Left hindlimb (tissue), 1 donor: Measurements from ENCODE around the gene LIN7C.
A peak's percentile ranks its signal among the peaks of the same experiment; 100 is the strongest.
"Not testable (repeated sequence)": the region's sequence is repeated elsewhere in the genome, so short reads cannot be mapped to it uniquely, and the experiment has no call there.

Source experiments
- DNase-seq: peaks from one replicate; pipeline ENCODE4 v3.0.0-alpha.2; 2018

The LIN7C gene, protein sequence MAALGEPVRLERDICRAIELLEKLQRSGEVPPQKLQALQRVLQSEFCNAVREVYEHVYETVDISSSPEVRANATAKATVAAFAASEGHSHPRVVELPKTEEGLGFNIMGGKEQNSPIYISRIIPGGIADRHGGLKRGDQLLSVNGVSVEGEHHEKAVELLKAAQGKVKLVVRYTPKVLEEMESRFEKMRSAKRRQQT

GRCh38 chr11:27506200-27507182, at the start of gene LIN7C:
LIN7C (minus strand) TSS chr11:27506769; CDS start chr11:27506752, 17 bp downstream.
- peak; percentile 98 for DNase-seq

DNA sequence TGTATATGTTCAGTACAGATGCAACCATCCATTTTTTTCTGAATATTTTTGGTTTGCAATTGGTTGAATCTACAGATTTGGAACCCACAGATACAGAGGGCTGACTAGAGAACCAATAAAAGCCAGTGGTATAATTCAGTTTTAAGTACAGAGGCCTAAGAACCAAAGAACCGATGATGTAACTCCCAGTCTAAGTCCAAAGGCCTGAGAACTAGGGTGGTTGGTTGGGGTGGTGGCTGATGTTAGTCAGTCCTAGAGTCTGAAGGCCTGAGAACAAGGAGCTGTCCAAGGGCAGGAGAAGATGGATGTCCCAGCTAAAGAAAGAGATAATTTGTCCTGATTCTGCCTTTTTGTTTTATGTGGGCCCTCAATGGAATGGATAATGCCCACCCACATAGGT, 48.7 kb upstream of the LIN7C start:
- no peak for DNase-seq

DNA sequence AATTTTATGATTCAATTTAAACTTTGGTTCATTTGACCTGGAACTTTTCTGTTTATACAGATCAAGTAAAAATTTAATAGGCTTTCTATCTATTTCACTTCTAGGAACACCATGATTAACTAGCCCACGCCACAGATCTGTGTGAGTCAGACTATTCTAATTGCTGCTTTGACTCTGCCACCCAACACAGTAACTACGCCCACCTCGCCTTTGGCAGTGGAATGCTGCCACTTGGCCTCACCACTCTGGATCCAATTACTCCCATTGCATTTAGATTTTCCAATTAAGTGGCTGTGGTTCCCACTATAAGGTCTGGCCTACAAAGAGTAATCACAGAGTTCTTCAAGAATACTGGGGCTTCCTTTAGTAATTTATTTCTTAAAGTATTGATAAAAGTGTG, 46.6 kb upstream of the LIN7C start:
- DNase-seq = no peak

GRCh38 chr11:27552341-27552740, 45.8 kb upstream of the LIN7C start:
- no peak for DNase-seq

DNA sequence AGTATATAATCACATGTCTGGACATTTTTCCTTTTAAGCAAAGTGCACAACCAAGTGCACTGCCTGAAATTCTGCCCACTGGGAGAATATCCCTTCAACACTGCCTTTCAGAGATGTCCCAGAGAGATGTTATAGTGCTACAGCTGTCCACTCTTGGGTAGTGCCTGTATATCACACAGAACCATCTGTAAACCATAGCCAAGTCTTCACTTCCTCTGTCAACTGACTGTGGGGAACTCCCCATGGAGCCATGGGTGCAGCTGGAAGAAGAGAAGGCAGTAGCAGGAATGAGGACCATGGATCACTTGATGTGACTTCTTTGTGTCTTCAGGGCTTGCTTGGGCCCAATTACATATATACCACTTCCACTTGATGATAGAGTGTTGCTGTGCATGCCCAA, 44.6 kb upstream of the LIN7C start:
- DNase-seq = no peak

GRCh38 chr11:27545946-27546345, 39.4 kb upstream of the LIN7C start:
- DNase-seq = no peak

DNA sequence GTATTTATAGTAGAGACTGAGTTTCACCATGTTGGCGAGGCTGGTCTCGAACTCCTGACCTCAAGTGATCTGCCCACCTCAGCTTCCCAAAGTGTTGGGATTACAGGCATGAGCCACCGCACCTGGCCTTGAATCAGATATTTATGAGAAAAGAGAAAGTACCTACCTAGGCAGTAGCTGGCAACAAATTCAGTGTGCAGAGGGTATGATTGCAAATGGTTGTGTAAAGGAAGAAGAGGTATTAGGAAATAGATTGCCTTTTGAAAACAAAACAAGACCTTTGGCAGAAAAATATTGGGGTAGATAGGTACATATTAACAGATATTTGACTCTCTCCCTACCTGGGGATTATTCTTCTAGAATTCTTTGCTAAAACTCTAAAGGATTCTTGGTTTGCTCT, 38.5 kb upstream of the LIN7C start:
- DNase-seq = no peak

- no peak for DNase-seq
These were observed 35.2 kb upstream of the LIN7C start for GRCh38 chr11:27541790-27542189.

GRCh38 chr11:27540051-27540450, 33.5 kb upstream of the LIN7C start:
- no peak for DNase-seq

DNA sequence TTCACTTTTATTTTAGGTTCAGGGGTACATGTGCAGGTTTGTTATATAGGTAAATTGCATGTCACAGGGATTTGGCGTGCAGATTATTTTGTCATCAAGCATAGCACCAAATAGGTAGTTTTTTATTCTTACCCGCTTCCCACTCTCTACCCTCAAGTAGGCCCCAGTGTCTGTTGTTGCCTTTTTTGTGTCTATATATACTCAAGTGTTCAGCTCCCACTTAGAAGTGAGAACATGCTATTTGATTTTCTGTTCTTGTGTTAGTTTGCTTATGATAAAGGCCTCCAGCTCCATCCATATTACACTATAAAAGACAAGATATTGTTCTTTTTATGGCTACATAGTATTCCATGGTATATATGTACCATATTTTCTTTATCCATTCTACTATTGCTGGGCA, 28.5 kb upstream of the LIN7C start:
- no peak for DNase-seq

DNA sequence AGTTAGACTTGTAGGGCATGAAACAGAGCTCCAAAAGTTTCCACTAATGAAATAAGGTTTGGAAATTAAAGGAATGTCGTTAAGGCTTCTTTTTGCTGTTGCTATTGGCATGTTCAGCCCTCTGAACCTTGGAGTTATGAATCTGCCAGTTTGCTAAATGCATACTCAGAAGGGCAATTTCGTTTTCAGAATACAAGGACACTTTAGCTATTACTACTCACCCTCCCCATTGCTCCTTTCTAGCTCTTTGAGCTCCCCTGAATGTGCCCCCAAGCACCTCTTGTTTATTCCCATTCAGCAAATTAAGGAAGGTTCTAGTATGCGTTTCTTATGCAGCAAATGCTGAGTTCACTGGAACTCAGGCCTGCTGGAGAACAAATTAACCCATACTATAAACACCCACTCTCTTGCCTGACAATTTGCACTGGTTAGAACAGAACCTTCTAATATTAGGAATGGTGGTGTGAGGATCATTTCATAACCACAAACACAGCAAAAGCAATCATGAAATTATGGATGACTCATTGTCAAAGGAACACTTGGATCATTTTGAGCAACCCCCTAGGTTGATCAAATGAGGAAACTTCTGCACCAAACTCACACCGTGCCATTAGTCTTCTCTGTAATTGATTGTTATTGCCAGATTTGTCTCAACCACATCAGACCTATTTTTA, 26.2 kb upstream of the LIN7C start:
- DNase-seq = no peak

DNA sequence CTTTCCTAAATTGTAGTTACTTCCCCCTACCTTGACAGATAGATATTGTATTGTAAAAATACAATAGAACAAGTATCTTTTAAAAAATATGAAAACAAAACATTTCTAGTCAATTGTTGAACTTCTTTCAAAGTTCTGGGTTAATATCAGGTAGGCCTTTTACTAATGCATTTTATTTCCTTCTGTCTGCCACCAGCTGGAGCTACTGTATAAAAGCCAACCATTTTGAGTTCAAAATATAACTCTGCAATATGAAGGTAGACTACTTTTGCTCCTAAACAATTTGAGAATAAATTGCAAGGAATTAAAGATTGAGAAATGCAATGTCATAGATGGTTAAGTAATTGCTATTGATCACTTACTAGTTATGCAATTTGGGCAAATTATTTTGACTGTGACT, 22.1 kb upstream of the LIN7C start:
- no peak for DNase-seq

GRCh38 chr11:27526535-27526934, 20.0 kb upstream of the LIN7C start:
- no peak for DNase-seq

- DNase-seq = no peak
These were observed 19.4 kb upstream of the LIN7C start for GRCh38 chr11:27525824-27526516.

GRCh38 chr11:27524155-27524554, 17.6 kb upstream of the LIN7C start:
- no peak for DNase-seq

- DNase-seq = no peak
These were observed 13.7 kb upstream of the LIN7C start for GRCh38 chr11:27520226-27520625.

GRCh38 chr11:27518518-27518917, 11.9 kb upstream of the LIN7C start:
- DNase-seq = no peak

DNA sequence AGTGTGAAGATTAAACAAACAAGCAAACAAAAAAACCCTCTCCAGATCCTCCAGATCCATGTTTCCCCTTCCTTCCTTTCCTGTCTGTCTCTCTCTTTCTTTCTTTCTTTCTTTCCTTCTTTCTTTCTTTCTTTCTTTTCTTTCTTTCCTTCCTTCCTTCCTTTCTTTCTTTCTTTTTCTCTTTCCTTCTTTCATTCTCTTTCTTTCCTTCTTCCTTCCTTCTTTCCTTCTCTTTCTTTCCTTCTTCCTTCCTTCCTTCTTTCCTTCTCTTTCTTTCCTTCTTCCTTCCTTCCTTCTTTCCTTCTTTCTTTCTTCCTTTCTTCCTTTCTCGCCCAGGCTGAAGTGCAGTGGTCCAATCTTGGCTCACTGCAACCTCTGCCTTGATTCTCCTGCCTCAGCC, 10.9 kb upstream of the LIN7C start:
- not testable (repeated sequence) for DNase-seq

- DNase-seq = no peak
These were observed 8.0 kb upstream of the LIN7C start for GRCh38 chr11:27514558-27514957.

GRCh38 chr11:27514076-27514475, 7.5 kb upstream of the LIN7C start:
- no peak for DNase-seq

- DNase-seq = no peak
These were observed 6.8 kb upstream of the LIN7C start for GRCh38 chr11:27513389-27513788.

DNA sequence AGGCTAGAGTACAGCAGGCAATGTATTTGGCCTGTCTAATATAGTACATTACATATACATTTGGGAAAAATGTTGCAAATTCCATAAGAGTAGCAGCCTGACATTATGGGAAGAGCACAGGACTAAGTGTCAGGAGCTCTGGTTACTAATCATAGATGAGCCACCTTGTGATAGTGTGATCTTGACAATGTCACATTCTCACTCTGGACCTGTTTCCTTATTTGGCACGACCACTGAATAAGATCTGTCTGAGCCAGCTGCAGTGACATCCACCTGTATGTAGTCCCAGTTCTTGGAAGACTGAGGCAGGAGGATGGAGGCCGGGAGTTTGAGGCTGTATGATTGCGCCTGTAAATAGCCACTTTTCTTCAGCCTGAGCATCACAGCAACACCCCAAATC, 5.7 kb upstream of the LIN7C start:
- no peak for DNase-seq

GRCh38 chr11:27509908-27510307, 3.3 kb upstream of the LIN7C start:
- no peak for DNase-seq
